Head of caudate nucleus (tissue), 42 donors: ENCODE measurements around the gene INSIG2.

Source experiments
- DNase-seq, 42 donors: peaks; one replicate each; pipeline versions ENCODE4 v3.0.0 to v3.0.0-alpha.2; 2020 to 2021; ENCODE audit warnings: mixed read lengths in 7 of 42
- intact Hi-C: fragments of 100-400 bp; cut with DNase I; formaldehyde crosslinking; loops from one replicate; pipeline ENCODE4 v1.15.0; 2022

Gene INSIG2

DNA sequence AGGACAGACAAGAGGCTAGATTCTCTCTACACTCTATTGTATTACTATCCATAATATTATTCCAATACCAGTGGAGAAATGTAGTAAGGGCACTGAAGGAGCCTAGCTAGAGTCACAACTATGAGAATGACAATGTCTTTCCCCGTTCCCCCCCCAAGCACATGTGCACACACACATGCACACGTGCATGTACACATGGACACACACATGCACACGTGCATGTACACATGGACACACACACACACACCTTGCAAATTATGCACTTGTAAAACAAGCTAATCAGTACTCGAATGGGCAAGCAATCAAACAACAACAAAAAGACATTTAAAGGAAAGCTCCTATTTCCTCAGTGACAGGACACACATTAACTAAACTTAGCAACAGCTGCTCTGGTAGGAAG lies 65.2 kb downstream of the INSIG2 start:
- intact Hi-C loops, result no loop called here
- no peak for DNase-seq

- intact Hi-C loops, result no loop called here
- DNase-seq, result no peak
These were observed 65.9 kb downstream of the INSIG2 start for GRCh38 chr2:118154176-118154575.
